ENCODE results near the gene WASF3.

The WASF3 gene

GRCh38 chr13:26541678-26542568 is 15.6 kb upstream of the WASF3 start:
- TF ChIP-seq POLR2AphosphoS5 (IDR thresholded peaks at IDR 0.05; ENCODE audit: low read depth, low read length) = no peak
- no peak for TF ChIP-seq REST (IDR thresholded peaks at IDR 0.05; ENCODE audit: insufficient read depth in 1 of 2, low read depth in 2 of 2, low read length in 2 of 2)
- no peak for TF ChIP-seq SIN3A (IDR thresholded peaks at IDR 0.05; ENCODE audit: borderline replicate concordance, insufficient read depth, low read length)
- TF ChIP-seq TAF1 (IDR thresholded peaks at IDR 0.05; ENCODE audit: borderline replicate concordance, insufficient read depth, low read length) = no peak
- TF ChIP-seq FOXP2 (optimal IDR thresholded peaks at IDR 0.05; ENCODE audit: borderline replicate concordance, extremely low read depth, extremely low read length, insufficient read depth) = no peak

GRCh38 chr13:26544707-26545106 is 12.8 kb upstream of the WASF3 start:
- TF ChIP-seq SIN3A (IDR thresholded peaks at IDR 0.05; ENCODE audit: borderline replicate concordance, insufficient read depth, low read length) (no peak), FOXP2 (optimal IDR thresholded peaks at IDR 0.05; ENCODE audit: borderline replicate concordance, extremely low read depth, extremely low read length, insufficient read depth) (no peak), REST (IDR thresholded peaks at IDR 0.05; ENCODE audit: insufficient read depth in 1 of 2, low read depth in 2 of 2, low read length in 2 of 2) (no peak), POLR2AphosphoS5 (IDR thresholded peaks at IDR 0.05; ENCODE audit: low read depth, low read length) (no peak), TAF1 (IDR thresholded peaks at IDR 0.05; ENCODE audit: borderline replicate concordance, insufficient read depth, low read length) (no peak)

GRCh38 chr13:26548205-26548765 is 9.2 kb upstream of the WASF3 start:
- TF ChIP-seq TAF1 (IDR thresholded peaks at IDR 0.05; ENCODE audit: borderline replicate concordance, insufficient read depth, low read length) (no peak), FOXP2 (optimal IDR thresholded peaks at IDR 0.05; ENCODE audit: borderline replicate concordance, extremely low read depth, extremely low read length, insufficient read depth) (no peak), POLR2AphosphoS5 (IDR thresholded peaks at IDR 0.05; ENCODE audit: low read depth, low read length) (no peak), SIN3A (IDR thresholded peaks at IDR 0.05; ENCODE audit: borderline replicate concordance, insufficient read depth, low read length) (no peak), REST (IDR thresholded peaks at IDR 0.05; ENCODE audit: insufficient read depth in 1 of 2, low read depth in 2 of 2, low read length in 2 of 2) (no peak)

- no peak for TF ChIP-seq TAF1 (IDR thresholded peaks at IDR 0.05; ENCODE audit: borderline replicate concordance, insufficient read depth, low read length)
- TF ChIP-seq POLR2AphosphoS5 (IDR thresholded peaks at IDR 0.05; ENCODE audit: low read depth, low read length) = no peak
- no peak for TF ChIP-seq SIN3A (IDR thresholded peaks at IDR 0.05; ENCODE audit: borderline replicate concordance, insufficient read depth, low read length)
- no peak for TF ChIP-seq REST (IDR thresholded peaks at IDR 0.05; ENCODE audit: insufficient read depth in 1 of 2, low read depth in 2 of 2, low read length in 2 of 2)
- no peak for TF ChIP-seq FOXP2 (optimal IDR thresholded peaks at IDR 0.05; ENCODE audit: borderline replicate concordance, extremely low read depth, extremely low read length, insufficient read depth)
Measured at GRCh38 chr13:26549713-26550112, 7.8 kb upstream of the WASF3 start.
